SIG-M5 treated with dmso at 0.1 percent for 504 hours (cell line): Measurements from ENCODE around the gene SPG7.
"Not testable (repeated sequence)": the region's sequence is repeated elsewhere in the genome, so short reads cannot be mapped to it uniquely, and the experiment has no call there.

Experiments used
- DNase-seq: peaks from one replicate; lab custom pipeline; 2025; ENCODE audit not compliant: unreplicated experiment; lab: John Stamatoyannopoulos, UW

Gene SPG7

GRCh38 chr16:89561142-89561883 is 53.1 kb downstream of the SPG7 start:
- no peak for DNase-seq

DNA sequence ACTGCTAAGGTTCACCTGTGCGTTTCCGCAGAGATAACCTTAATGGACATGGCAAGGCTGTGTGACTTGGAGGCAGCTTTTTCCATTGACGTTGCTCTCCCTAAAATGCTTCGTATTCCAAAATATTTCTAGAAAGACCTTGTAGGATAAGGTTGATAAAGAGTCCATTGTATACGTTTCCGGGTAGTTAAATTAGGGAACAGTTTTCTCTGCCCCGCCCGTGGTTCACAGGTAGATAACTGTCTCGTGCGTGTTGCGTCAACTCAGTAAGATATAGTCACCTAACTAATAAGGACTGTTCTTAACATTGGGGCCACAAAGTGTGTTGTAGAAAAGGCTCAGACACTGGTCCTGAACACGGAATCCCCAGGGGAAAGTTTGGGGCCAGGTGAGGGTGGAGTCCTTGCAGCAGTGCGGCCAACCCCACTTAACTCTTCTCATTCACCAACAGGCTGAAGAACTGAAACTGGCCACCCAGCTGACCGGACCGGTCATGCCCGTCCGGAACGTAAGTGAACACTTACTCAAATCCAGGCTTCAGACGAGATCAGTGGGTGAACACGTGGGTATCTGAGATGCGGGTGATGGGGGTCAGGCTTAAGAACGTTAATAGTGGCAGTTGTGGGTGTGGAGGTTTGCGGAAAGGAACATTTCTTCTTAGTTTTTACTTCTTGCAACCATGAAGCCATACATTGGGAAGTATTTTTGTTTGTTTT is 53.8 kb downstream of the SPG7 start:
- peak; percentile 29 for DNase-seq

DNA sequence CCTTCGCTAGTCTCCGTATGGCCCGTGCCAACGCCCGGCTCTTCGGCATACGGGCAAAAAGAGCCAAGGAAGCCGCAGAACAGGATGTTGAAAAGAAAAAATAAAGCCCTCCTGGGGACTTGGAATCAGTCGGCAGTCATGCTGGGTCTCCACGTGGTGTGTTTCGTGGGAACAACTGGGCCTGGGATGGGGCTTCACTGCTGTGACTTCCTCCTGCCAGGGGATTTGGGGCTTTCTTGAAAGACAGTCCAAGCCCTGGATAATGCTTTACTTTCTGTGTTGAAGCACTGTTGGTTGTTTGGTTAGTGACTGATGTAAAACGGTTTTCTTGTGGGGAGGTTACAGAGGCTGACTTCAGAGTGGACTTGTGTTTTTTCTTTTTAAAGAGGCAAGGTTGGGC is 54.7 kb downstream of the SPG7 start:
- DNase-seq: no peak

GRCh38 chr16:89563639-89564392 is 55.6 kb downstream of the SPG7 start:
- DNase-seq: no peak

GRCh38 chr16:89564476-89565255 is 56.5 kb downstream of the SPG7 start:
- DNase-seq: peak; percentile 48

DNA sequence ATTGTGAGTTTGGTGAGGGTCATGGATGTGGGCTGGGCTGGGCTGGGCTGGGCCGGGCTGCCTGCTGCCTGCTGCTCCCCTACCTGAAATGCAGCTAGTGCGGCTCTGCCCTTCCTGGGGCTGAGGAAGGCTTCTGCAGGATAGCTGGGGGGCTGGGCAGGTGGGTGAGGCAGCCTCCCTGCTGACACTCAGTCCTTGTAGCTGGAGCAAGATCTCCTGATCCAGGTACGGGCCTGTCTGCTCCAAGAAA is 57.0 kb downstream of the SPG7 start:
- DNase-seq: no peak

GRCh38 chr16:89565506-89566372 is 57.5 kb downstream of the SPG7 start:
- peak; percentile 75 for DNase-seq

DNA sequence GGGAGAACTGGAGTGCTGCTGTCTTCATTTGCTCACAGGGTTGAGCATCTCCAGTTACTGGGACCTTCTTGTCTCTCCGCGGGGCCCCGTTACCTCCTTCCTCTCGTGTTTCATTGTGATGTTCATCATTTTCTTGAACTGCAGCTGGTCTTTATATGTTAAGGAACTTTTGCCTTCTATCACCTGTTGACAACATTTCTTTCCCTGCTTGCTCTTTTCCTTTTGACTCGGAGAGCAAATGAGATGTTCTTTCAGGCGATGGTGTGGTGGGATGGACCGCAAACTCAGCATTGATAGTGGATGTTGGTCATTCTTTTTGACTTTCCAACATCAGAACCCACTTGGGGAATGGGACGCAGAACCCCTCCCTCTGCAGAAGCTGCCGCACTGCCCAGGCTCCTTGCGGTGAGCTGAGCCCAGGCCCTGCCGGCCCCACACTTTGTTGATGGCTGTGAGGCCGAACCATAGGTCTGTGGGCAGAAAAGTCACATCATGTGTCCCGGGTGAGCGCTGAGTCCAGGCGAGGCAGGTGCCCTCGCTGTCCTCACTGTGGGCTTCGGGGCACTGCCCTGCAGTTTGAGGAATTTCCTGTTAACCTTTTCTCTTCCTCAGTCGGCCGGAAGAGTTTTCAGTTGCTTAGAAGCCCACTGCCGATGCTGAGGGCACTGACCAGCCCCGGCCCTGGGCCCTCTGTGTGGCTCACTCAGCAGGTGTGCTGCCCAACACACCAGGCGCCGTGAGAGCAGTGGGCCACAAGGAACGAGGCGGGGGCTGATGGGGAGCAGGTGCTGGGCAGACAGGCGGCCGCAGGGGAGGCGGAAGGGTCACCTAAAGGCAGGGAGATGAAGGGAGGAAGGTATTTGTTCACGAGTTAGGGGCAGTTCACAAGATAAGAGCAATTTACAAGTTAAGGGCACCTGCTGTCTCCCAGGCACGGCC is 59.7 kb downstream of the SPG7 start:
- no peak for DNase-seq

GRCh38 chr16:89569506-89570341 is 61.5 kb downstream of the SPG7 start:
- DNase-seq: no peak

GRCh38 chr16:89570342-89570923 is 62.2 kb downstream of the SPG7 start:
- no peak for DNase-seq

- not testable (repeated sequence) for DNase-seq
These were observed 62.9 kb downstream of the SPG7 start for GRCh38 chr16:89570983-89571598.

GRCh38 chr16:89571636-89572035 is 63.4 kb downstream of the SPG7 start:
- DNase-seq: no peak

DNA sequence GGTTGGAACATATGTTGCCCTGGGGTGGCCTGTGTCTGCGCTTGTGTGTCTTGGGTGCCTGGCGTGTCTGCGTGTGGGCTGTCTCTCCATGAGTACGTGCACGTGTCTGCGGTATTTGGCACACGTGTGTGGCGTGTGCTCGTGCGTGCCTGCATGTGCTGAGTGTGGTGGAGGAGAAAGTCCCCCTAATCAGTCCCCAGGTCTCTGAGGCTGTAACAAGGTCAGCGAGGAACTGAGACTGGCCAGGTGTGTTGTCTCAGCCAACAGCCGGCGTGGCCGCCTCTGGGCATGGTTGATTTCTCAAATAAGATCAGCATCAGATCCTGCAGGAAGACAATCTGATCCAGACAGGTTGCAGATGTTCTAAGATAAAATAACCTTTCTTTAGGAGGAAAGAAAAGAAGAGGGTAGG is 63.9 kb downstream of the SPG7 start:
- DNase-seq: no peak

DNA sequence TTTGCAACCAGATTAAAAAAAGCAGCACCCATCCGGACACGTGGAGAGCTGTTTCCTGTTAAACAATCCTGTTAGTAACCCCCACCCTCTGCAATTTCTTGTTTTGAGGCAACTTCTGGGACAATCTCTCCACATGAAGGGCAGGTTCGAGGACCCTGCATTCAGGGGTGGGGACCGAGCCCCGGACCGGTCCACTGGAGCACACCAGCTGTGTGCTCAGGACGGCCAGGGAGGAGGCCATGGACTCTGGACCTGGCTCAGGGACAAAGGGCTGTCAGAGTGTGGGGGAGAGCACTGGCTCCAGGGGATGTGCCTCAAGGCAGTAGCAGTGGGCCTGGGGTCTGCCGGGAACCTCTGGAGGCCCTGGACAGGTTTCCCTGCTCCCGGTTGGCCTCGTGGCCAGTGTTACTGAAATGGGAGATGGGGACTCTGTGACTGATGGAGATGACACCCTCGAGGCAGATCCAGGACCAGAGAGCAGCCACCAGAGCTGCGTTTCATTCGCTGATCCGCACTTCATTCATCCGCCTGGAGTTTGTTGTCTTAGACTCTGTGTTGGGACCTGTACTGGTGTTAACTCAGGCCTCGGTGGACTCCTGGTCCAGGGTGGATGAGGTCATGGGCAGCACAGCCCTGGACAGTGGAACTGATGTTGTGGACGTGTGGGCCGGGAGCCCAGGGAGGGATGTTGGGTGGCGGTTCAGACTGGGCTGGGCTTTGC is 64.4 kb downstream of the SPG7 start:
- DNase-seq: no peak

GRCh38 chr16:89573826-89574680 is 65.8 kb downstream of the SPG7 start:
- no peak for DNase-seq

DNA sequence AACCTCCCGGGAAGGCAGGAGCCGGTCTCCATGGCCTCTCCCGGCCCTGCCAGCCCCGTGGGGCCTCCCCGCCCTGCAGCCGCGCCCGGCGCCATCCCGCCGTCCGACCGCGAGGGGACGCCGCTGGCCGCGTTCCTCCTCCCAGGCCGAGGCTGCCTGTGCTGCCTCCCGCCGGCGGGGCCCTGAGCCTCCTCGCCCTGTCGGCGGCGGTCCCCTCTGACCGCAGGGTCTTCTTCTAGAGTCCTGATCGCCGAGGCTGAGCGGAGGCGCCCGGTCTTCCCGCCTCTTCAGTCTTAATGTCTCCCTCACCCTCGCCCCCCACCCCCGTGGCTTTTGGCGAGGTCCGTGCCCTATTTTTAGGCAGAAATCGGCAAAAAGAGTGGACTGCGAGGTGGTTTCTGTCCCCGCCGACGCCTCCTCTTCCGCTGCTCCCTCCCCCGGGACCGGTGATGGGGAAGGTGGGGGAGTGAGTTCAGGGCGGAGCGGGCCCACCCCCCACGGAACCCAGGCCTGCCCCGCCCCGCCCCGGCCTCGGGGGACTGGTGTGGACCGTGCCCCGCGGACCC is 66.6 kb downstream of the SPG7 start:
- DNase-seq: peak; percentile 58
